ENCODE results near the gene MSLN. TPM values are rescaled to one million over a fixed set of nuclear protein-coding genes. Genes with fewer than 3 reads are reported as not detected.

The MSLN gene
- total and polyA plus RNA-seq, 2 of the 13 experiments (the other 11 are each of a cell fraction or from before 2014, with no cell fraction given), result 2.0 to 2.3 TPM

GRCh38 chr16:740764-741505, 19.6 kb upstream of the MSLN start, which contains the start of gene CIAO3 (continued):
- no peak; the same call in 1 of the 2 replicates for TF ChIP-seq ZNF460 (CRISPR knock-in tag; IDR thresholded peaks at IDR 0.05; ENCODE audit: borderline replicate concordance)
- TF ChIP-seq CBX1 (IDR thresholded peaks at IDR 0.05; ENCODE audit: low read depth), result peak; percentile 67
- TF ChIP-seq TBX3 (IDR thresholded peaks at IDR 0.05; ENCODE audit: borderline replicate concordance), result peak; percentile 32; the same call in 1 of the 2 replicates
- 0 out of 2 replicates have a peak, but pooled peaks have one; percentile 40 for TF ChIP-seq EED (CRISPR knock-in tag; IDR thresholded peaks at IDR 0.05)
- peak in 1 of 2 experiments; percentile 82; a peak in 2 of 4 replicates for TF ChIP-seq ATF4 (CRISPR knock-in tag; IDR thresholded peaks at IDR 0.05)
- peak; percentile 85; the same call in 1 of the 2 replicates for TF ChIP-seq ATF5 (CRISPR knock-in tag; IDR thresholded peaks at IDR 0.05; ENCODE audit: low read depth)
- no peak; the same call in 1 of the 2 replicates for TF ChIP-seq ZNF547 (CRISPR knock-in tag; IDR thresholded peaks at IDR 0.05)
- no peak for TF ChIP-seq GTF2F1 (IDR thresholded peaks at IDR 0.05; ENCODE audit: low read length)
- 0 out of 2 replicates have a peak, but pooled peaks have one; percentile 68 for TF ChIP-seq ZNF383 (CRISPR knock-in tag; IDR thresholded peaks at IDR 0.05; ENCODE audit: borderline replicate concordance)
- TF ChIP-seq ZNF234 (CRISPR knock-in tag; conservative IDR thresholded peaks at IDR 0.05), result peak; percentile 47; the same call in 1 of the 2 replicates
- TF ChIP-seq ZNF124 (CRISPR knock-in tag; IDR thresholded peaks at IDR 0.05), result peak; percentile 19; the same call in 1 of the 2 replicates
- no peak for TF ChIP-seq NR3C1 (CRISPR knock-in tag; IDR thresholded peaks at IDR 0.05)
- peak; percentile 88 for TF ChIP-seq UBTF (CRISPR knock-in tag; IDR thresholded peaks at IDR 0.05)
- peak; percentile 34; the same call in 1 of the 2 replicates for TF ChIP-seq ZNF558 (CRISPR knock-in tag; IDR thresholded peaks at IDR 0.05; ENCODE audit: borderline replicate concordance)
- TF ChIP-seq PATZ1 (CRISPR knock-in tag; IDR thresholded peaks at IDR 0.05), result peak; percentile 61; the same call in 1 of the 2 replicates
- peak; percentile 97 for TF ChIP-seq ARID4A (CRISPR knock-in tag; IDR thresholded peaks at IDR 0.05; ENCODE audit: borderline replicate concordance)

All from HepG2 (cell line).